Calu3 (cell line): Measurements from ENCODE around the gene NRN1L. TPM values are rescaled to one million over a fixed set of nuclear protein-coding genes. Genes with fewer than 3 reads are reported as not detected.

Source experiments
- BruUV-seq: library from RNA; stranded (reverse); fragments of 400-500 nt; replicated peaks from 2 replicates; lab custom pipeline; 2021; lab: Mats Ljungman, UMichigan
- CTCF ChIA-PET: fragments of 300-600 bp; sonication (Branson Sonifier 250); formaldehyde crosslinking; loops from one replicate; lab custom pipeline; 2022; ENCODE audit warnings: antibody characterized with exemption; lab: Charles Lee
- DNase-seq: peaks from one replicate; pipeline ENCODE4 v3.0.0; 2022
- H3K27ac Mint-ChIP-seq: one replicate; pipeline ENCODE4 v1.8.0; 2022; ENCODE audit warnings: mixed read lengths; ENCODE audit not compliant: unreplicated experiment
- H3K27me3 Mint-ChIP-seq: one replicate; pipeline ENCODE4 v1.8.0; 2022; ENCODE audit warnings: mixed read lengths; ENCODE audit not compliant: unreplicated experiment
- H3K36me3 Mint-ChIP-seq: one replicate; pipeline ENCODE4 v1.8.0; 2022; ENCODE audit warnings: mild to moderate bottlenecking, moderate library complexity, mixed read lengths; ENCODE audit not compliant: insufficient read depth, unreplicated experiment
- H3K4me1 Mint-ChIP-seq: one replicate; pipeline ENCODE4 v1.8.0; 2022; ENCODE audit warnings: mild to moderate bottlenecking, low read depth, mixed read lengths; ENCODE audit not compliant: unreplicated experiment
- H3K4me3 Mint-ChIP-seq: one replicate; pipeline ENCODE4 v1.8.0; 2022; ENCODE audit warnings: mild to moderate bottlenecking, low read depth, moderate library complexity, mixed read lengths; ENCODE audit not compliant: unreplicated experiment
- H3K9me3 Mint-ChIP-seq: one replicate; pipeline ENCODE4 v1.8.0; 2022; ENCODE audit warnings: low read depth, mixed read lengths; ENCODE audit not compliant: unreplicated experiment
- CTCF ChIP-seq: fragments of 200-600 bp; IDR thresholded peaks from one replicate; pipeline ENCODE4 v1.8.0; 2022; ENCODE audit warnings: antibody characterized with exemption; ENCODE audit not compliant: unreplicated experiment
- intact Hi-C: fragments of 100-400 bp; cut with micrococcal nuclease; formaldehyde crosslinking; loops from one replicate; pipeline ENCODE4 v1.10.0; 2022; ENCODE audit not compliant: unreplicated experiment
- total RNA-seq: library from RNA; stranded (reverse); gene quantifications from 2 replicates; pipeline ENCODE4 v1.2.3, GENCODE V29; 2022

Gene NRN1L
- total RNA-seq, 1 experiment from 2014 or later, result not detected

- Mint-ChIP-seq H3K4me3 (no peak overlapping the region), H3K36me3 (peaks cover 56% of the 10 kb centered on the region), H3K27ac (no peak overlapping the region), H3K9me3 (no peaks in the 10 kb centered on the region), H3K27me3 (no peaks in the 10 kb centered on the region), H3K4me1 (peaks cover 11% of the 10 kb centered on the region)
- intact Hi-C loops, result no loop called here
- BruUV-seq, result no TSS peak
- TF ChIP-seq CTCF, result no peak
- CTCF ChIA-PET, result interaction anchor here (0.6 kb wide), 2 partner anchors 36 to 113 kb away, joined by 3 read pairs; no protein-coding TSS in a partner anchor
- DNase-seq, result no peak
These were observed 45.5 kb downstream of the NRN1L start for GRCh38 chr16:67930191-67930590.

- no peaks in the 10 kb centered on the region for H3K27me3 Mint-ChIP-seq
- H3K9me3 Mint-ChIP-seq, result no peaks in the 10 kb centered on the region
- TF ChIP-seq CTCF, result no peak
- H3K36me3 Mint-ChIP-seq, result peaks cover 61% of the 10 kb centered on the region
- intact Hi-C loops, result no loop called here
- H3K4me1 Mint-ChIP-seq, result peaks cover 14% of the 10 kb centered on the region
- H3K27ac Mint-ChIP-seq, result no peak overlapping the region
- DNase-seq, result no peak
- BruUV-seq, result no TSS peak
- CTCF ChIA-PET, result interaction anchor here (0.6 kb wide), 2 partner anchors 36 to 114 kb away, joined by 3 read pairs; no protein-coding TSS in a partner anchor
- H3K4me3 Mint-ChIP-seq, result no peak overlapping the region
These were observed 46.1 kb downstream of the NRN1L start for GRCh38 chr16:67930678-67931211.

- H3K9me3 Mint-ChIP-seq, result no peaks in the 10 kb centered on the region
- peaks cover 17% of the 10 kb centered on the region for H3K4me1 Mint-ChIP-seq
- intact Hi-C loops, result no loop called here
- DNase-seq, result no peak
- TF ChIP-seq CTCF, result no peak
- no peak within 1 kb of the TSS for H3K27ac Mint-ChIP-seq
- H3K4me3 Mint-ChIP-seq, result no peak within 1 kb of the TSS
- no peaks in the 10 kb centered on the region for H3K27me3 Mint-ChIP-seq
- H3K36me3 Mint-ChIP-seq, result peaks cover 73% of the 10 kb centered on the region
- CTCF ChIA-PET, result no interaction called here
- BruUV-seq, result no TSS peak
These were observed 47.2 kb downstream of the NRN1L start, which contains the start of gene CTRL for GRCh38 chr16:67931712-67932461. Gene CTRL, minus strand, starts transcription at chr16:67931862. Its CDS starts 10 bp downstream, at chr16:67931852.

GRCh38 chr16:67932462-67932840, 47.8 kb downstream of the NRN1L start:
- H3K27me3 Mint-ChIP-seq, result no peaks in the 10 kb centered on the region
- CTCF ChIA-PET, result interaction anchor here (0.8 kb wide), 1 partner anchor 10 kb away, joined by 3 read pairs; no protein-coding TSS in a partner anchor
- H3K4me1 Mint-ChIP-seq, result peaks cover 23% of the 10 kb centered on the region
- intact Hi-C loops, result no loop called here
- no TSS peak for BruUV-seq
- H3K4me3 Mint-ChIP-seq, result no peak overlapping the region
- no peak for DNase-seq
- H3K9me3 Mint-ChIP-seq, result no peaks in the 10 kb centered on the region
- H3K27ac Mint-ChIP-seq, result no peak overlapping the region
- TF ChIP-seq CTCF, result no peak
- peaks cover 77% of the 10 kb centered on the region for H3K36me3 Mint-ChIP-seq
